Hepatocyte (in vitro differentiated cells): ENCODE results near the gene ISY1. TPM values are rescaled to one million over a fixed set of nuclear protein-coding genes. Genes with fewer than 3 reads are reported as not detected.
A peak's percentile ranks its signal among the peaks of the same experiment; 100 is the strongest.

Source experiments
- DNase-seq: peaks from one replicate; pipeline ENCODE4 v3.0.0-alpha.2; 2016; ENCODE audit warnings: low spot score
- H2AFZ ChIP-seq: fragments of 200-600 bp; sonication (generic); 2 replicates; pipeline ENCODE4 v1.6.0; 2016; ENCODE audit warnings: antibody characterized with exemption, mild to moderate bottlenecking
- H3K27ac ChIP-seq: fragments of 200-600 bp; sonication (generic); 2 replicates; pipeline ENCODE4 v1.5.1; 2016; ENCODE audit warnings: mild to moderate bottlenecking
- H3K27me3 ChIP-seq: fragments of 200-600 bp; sonication (generic); 2 replicates; pipeline ENCODE4 v1.6.1; 2016
- H3K36me3 ChIP-seq: fragments of 200-600 bp; sonication (generic); replicated peaks from 2 replicates; pipeline ENCODE4 v1.5.1; 2016; ENCODE audit warnings: low read depth; ENCODE audit not compliant: insufficient read depth
- H3K4me1 ChIP-seq: fragments of 200-600 bp; sonication (generic); 2 replicates; pipeline ENCODE4 v1.5.1; 2016; ENCODE audit warnings: mild to moderate bottlenecking, moderate library complexity; ENCODE audit not compliant: insufficient read depth
- H3K4me2 ChIP-seq: fragments of 200-600 bp; sonication (generic); 2 replicates; pipeline ENCODE4 v1.6.0; 2016
- H3K4me3 ChIP-seq: fragments of 200-600 bp; sonication (generic); 2 replicates; pipeline ENCODE4 v1.5.1; 2016; ENCODE audit warnings: mild to moderate bottlenecking
- H3K79me2 ChIP-seq: fragments of 200-600 bp; sonication (generic); 2 replicates; pipeline ENCODE4 v1.6.0; 2017; ENCODE audit warnings: mild to moderate bottlenecking
- H3K9me2 ChIP-seq: fragments of 200-600 bp; sonication (generic); replicated peaks from 2 replicates; pipeline ENCODE4 v1.6.0; 2017; ENCODE audit warnings: mild to moderate bottlenecking; ENCODE audit not compliant: insufficient read depth
- H3K9me3 ChIP-seq: fragments of 200-600 bp; sonication (generic); 2 replicates; pipeline ENCODE4 v1.5.1; 2016; ENCODE audit warnings: low read depth, mild to moderate bottlenecking
- H4K20me1 ChIP-seq: fragments of 200-600 bp; sonication (generic); 2 replicates; pipeline ENCODE4 v1.6.0; 2016; ENCODE audit warnings: mild to moderate bottlenecking; ENCODE audit not compliant: insufficient read depth, poor library complexity, severe bottlenecking
- EZH2 ChIP-seq: fragments of 200-600 bp; sonication (generic); IDR thresholded peaks from 2 replicates; pipeline ENCODE4 v1.6.1; 2016; ENCODE audit warnings: antibody characterized with exemption, mild to moderate bottlenecking, borderline replicate concordance
- EZH2phosphoT487 ChIP-seq: fragments of 200-600 bp; sonication (generic); IDR thresholded peaks from one replicate; pipeline ENCODE4 v1.6.1; 2018; ENCODE audit warnings: antibody characterized with exemption, mild to moderate bottlenecking, low read depth, moderate library complexity; ENCODE audit not compliant: unreplicated experiment, severe bottlenecking
- WGBS: methylation state at CpG from one replicate; pipeline ENCODE4 v1.1.6; 2016; ENCODE audit warnings: low lambda C conversion rate; ENCODE audit errors: missing lambda C conversion rate; 5-methylcytosine and 5-hydroxymethylcytosine counted together
- polyA plus RNA-seq: library from polyadenylated mRNA; unstranded; fragments of >200 nt; fragmentation: Nextera tagmentation; extraction: Ambion mirVana; gene quantifications from 2 replicates; pipeline ENCODE4 v1.2.1, GENCODE V29; 2016
- total RNA-seq: library from RNA; depleted of rRNA; stranded (reverse); fragments of >200 nt; gene quantifications from 2 replicates; pipeline ENCODE4 v1.2.3, GENCODE V29; 2014
- TF ChIP-seq, protein P1 (sequence below): fragments of 200-600 bp; sonication (generic); IDR thresholded peaks from 2 replicates; pipeline ENCODE4 v1.5.1; 2016; ENCODE audit warnings: antibody characterized with exemption, mild to moderate bottlenecking; ENCODE audit not compliant: poor library complexity

Gene ISY1
- total RNA-seq (20.1 and 23.0 TPM in 2 replicates), polyA plus RNA-seq (35.8 and 38.8 TPM in 2 replicates)

- Histone ChIP-seq H3K9me2 (no peaks in the 10 kb centered on the region), H3K27me3 (no peaks in the 10 kb centered on the region), H3K27ac (peak within 1 kb of the TSS; percentile 98), H4K20me1 (no peaks in the 10 kb centered on the region), H3K9me3 (no peaks in the 10 kb centered on the region), H3K4me1 (peaks cover 13% of the 10 kb centered on the region), H3K36me3 (no peaks in the 10 kb centered on the region), H3K79me2 (peaks cover 24% of the 10 kb centered on the region), H3K4me3 (peak within 1 kb of the TSS; percentile 51), H3K4me2 (peak within 1 kb of the TSS; percentile 91), H2AFZ (peak within 1 kb of the TSS; percentile 56)
- TF ChIP-seq, protein P1, sequence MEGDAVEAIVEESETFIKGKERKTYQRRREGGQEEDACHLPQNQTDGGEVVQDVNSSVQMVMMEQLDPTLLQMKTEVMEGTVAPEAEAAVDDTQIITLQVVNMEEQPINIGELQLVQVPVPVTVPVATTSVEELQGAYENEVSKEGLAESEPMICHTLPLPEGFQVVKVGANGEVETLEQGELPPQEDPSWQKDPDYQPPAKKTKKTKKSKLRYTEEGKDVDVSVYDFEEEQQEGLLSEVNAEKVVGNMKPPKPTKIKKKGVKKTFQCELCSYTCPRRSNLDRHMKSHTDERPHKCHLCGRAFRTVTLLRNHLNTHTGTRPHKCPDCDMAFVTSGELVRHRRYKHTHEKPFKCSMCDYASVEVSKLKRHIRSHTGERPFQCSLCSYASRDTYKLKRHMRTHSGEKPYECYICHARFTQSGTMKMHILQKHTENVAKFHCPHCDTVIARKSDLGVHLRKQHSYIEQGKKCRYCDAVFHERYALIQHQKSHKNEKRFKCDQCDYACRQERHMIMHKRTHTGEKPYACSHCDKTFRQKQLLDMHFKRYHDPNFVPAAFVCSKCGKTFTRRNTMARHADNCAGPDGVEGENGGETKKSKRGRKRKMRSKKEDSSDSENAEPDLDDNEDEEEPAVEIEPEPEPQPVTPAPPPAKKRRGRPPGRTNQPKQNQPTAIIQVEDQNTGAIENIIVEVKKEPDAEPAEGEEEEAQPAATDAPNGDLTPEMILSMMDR: peak; percentile 78
- TF ChIP-seq EZH2phosphoT487: no peak
- TF ChIP-seq EZH2: no peak
- peak; percentile 96 for DNase-seq
- WGBS: under 1% methylated on average over 60 of the region's 67 CpGs
Observed at GRCh38 chr3:129160891-129161859, at the start of gene ISY1. TSS of gene ISY1 (minus strand) at chr3:129161063. CDS start at chr3:129160975, 88 bp downstream.

GRCh38 chr3:129207479-129207878, 46.6 kb upstream of the ISY1 start:
- Histone ChIP-seq H3K9me3 (no peaks in the 10 kb centered on the region), H3K27ac (peak overlapping the region; percentile 58), H4K20me1 (no peaks in the 10 kb centered on the region), H3K4me2 (peak overlapping the region; percentile 38), H3K4me1 (peaks cover 8% of the 10 kb centered on the region), H3K9me2 (no peaks in the 10 kb centered on the region), H3K79me2 (no peaks in the 10 kb centered on the region), H2AFZ (no peak overlapping the region), H3K27me3 (no peaks in the 10 kb centered on the region), H3K4me3 (no peak overlapping the region), H3K36me3 (no peaks in the 10 kb centered on the region)
- DNase-seq: peak; percentile 16
- TF ChIP-seq EZH2phosphoT487 (no peak), EZH2 (no peak)
- TF ChIP-seq, protein P1: no peak
- WGBS: 50% methylated on average over 4 of the region's 4 CpGs

DNA sequence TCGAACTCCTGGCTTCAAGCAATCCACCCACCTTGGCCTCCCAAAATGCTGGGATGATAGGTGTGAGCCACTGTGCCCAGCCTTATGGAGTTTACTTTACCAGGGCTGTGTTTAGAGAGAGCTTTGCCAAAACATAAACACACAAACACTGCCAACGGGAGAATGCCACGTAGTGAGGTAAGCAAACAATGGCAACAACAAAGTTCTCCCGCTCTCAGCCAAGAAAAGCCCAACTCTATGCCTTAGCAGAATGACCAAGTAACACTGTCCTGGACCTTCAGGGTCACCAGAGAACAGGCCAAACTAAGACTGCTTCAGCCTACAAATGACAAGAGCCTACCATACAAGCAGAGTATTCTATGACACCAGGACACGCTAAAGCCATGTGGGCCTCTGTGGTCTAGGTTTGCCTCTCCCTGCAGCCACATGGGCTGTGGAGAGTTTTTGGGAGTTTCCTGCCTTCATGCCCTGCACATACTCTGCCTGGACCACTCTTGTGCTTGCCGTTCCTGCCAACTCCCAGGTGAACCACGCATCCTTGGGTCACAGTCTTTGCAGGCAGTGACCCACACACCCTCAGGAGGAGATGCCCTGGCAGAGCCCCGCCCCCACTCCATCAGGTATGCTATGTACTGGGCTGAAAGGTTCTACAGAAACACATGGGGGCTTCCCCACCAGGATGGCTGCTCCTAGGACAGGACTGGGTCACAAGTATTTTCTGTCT, 44.4 kb upstream of the ISY1 start:
- WGBS: 84% methylated on average over 8 of the region's 8 CpGs

More for the DNA sequence above, 44.4 kb upstream of the ISY1 start:
- TF ChIP-seq EZH2phosphoT487 (no peak), EZH2 (no peak)
- TF ChIP-seq, protein P1: no peak
- Histone ChIP-seq H3K27me3 (no peaks in the 10 kb centered on the region), H3K4me2 (no peak overlapping the region), H3K9me2 (no peaks in the 10 kb centered on the region), H4K20me1 (no peaks in the 10 kb centered on the region), H3K4me1 (no peaks in the 10 kb centered on the region), H3K27ac (no peak overlapping the region), H3K36me3 (no peaks in the 10 kb centered on the region), H3K9me3 (no peaks in the 10 kb centered on the region), H3K79me2 (no peaks in the 10 kb centered on the region), H2AFZ (no peak overlapping the region), H3K4me3 (no peak overlapping the region)
- DNase-seq: no peak
